ENCODE data around the gene KCNH5.

DNA sequence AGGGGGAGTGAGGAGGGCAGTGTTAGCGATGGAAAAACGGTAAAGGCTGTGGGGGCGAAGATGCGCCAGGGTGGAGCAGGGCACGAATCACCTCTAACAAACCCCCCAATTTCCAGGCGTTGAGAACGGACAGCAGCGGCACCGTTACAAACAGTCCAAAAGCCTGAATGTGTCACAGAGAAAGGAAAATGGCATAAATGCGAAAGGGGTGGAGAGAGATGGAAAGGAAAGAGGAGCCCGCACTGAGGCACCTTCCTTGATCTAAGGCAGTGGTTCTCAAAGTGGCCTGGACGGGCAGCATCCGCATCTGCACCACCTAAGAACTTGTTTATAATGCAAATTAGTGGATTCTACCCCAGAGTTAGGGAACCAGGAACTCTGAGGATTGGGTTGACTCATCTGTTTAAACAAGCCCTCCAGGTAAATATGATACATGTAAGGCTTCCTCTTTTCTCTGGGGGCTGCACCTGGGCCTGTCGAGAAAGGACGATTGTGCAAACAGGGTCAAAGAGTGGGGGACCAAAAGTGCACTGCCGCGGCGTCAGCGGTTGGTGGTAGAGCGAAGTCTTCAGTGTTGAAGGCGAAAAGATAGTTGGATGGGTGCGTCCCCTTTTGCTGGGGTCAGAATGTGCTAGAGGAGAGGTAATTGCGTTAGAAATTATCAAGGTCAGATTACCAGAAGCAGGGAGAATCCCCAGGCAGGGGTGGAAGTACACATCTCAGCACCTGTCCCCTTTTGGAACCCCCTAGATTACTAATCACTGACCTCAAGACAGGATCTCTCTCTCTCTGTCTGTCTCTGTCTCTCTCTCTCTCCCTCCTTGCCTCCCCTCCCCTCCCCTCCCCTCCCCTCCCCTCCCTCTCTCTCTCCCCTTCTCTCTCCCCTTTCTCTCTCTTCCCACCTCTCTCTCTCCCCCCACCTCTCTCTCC lies 1.3 kb upstream of the KCNH5 start:
- TF ChIP-seq CTCF (IDR thresholded peaks at IDR 0.05) (no peak), EP300 (IDR thresholded peaks at IDR 0.05) (no peak), POLR2AphosphoS5 (IDR thresholded peaks at IDR 0.05) (no peak), POLR2A (IDR thresholded peaks at IDR 0.05) (no peak)
